GM12878 (cell line): ENCODE results near the gene RNPEP.

Experiments
- JUND ChIP-seq: IDR thresholded peaks from 2 replicates; pipeline ENCODE4 v1.6.1; 2012; ENCODE audit warnings: low read depth, mild to moderate bottlenecking, low read length, improper control_type of control experiment, moderate library complexity
- POLR2A ChIP-seq: IDR thresholded peaks from 2 replicates; pipeline ENCODE4 v1.6.1; 2011; ENCODE audit warnings: low read depth, mild to moderate bottlenecking, low read length
- RAD51 ChIP-seq: fragments of 450-650 bp; IDR thresholded peaks from 2 replicates; pipeline ENCODE4 v1.6.1; 2016; ENCODE audit warnings: moderate library complexity, mild to moderate bottlenecking, inconsistent platforms
- SMARCA5 ChIP-seq: fragments of 450-650 bp; IDR thresholded peaks from 2 replicates; pipeline ENCODE4 v1.6.1; 2017; ENCODE audit warnings: mild to moderate bottlenecking
- SMC3 ChIP-seq: IDR thresholded peaks from 2 replicates; pipeline ENCODE4 v1.6.1; 2011; ENCODE audit warnings: low read length, improper control_type of control experiment, borderline replicate concordance
- TARDBP ChIP-seq: IDR thresholded peaks from 2 replicates; pipeline ENCODE4 v1.6.1; 2016; ENCODE audit warnings: borderline replicate concordance
- ZNF274 ChIP-seq: IDR thresholded peaks from one replicate; pipeline ENCODE4 v1.8.0; 2011; ENCODE audit not compliant: insufficient read length, insufficient read depth
- TF ChIP-seq, protein P1 (sequence below), 3 experiments: IDR thresholded peaks in 2 of 3; conservative IDR thresholded peaks in 1 of 3; 2 replicates each; pipeline ENCODE4 v1.5.1; 2011; ENCODE audit warnings: low read depth in 3 of 3, low read length in 3 of 3, mild to moderate bottlenecking in 3 of 3, control low read depth in 2 of 3, moderate library complexity in 2 of 3, inconsistent platforms in 1 of 3, mixed read lengths in 1 of 3; ENCODE audit not compliant: control insufficient read depth in 2 of 3, insufficient read depth in 1 of 3; ENCODE audit errors: extremely low read depth in 1 of 3
- TF ChIP-seq, protein P2 (sequence below): IDR thresholded peaks from 2 replicates; pipeline ENCODE4 v1.6.1; 2012; ENCODE audit warnings: mild to moderate bottlenecking, low read depth, low read length
- TF ChIP-seq, protein P3 (sequence below): IDR thresholded peaks from 2 replicates; pipeline ENCODE4 v1.6.1; 2012; ENCODE audit warnings: low read depth, low read length, improper control_type of control experiment
- TF ChIP-seq, protein P4 (sequence below): fragments of 450-650 bp; IDR thresholded peaks from 2 replicates; pipeline ENCODE4 v1.6.1; 2016; ENCODE audit warnings: mild to moderate bottlenecking
- TF ChIP-seq, protein P5 (sequence below): IDR thresholded peaks from 2 replicates; pipeline ENCODE4 v1.6.1; 2011; ENCODE audit warnings: mild to moderate bottlenecking, low read depth, low read length, moderate library complexity; ENCODE audit not compliant: insufficient replicate concordance

DNA sequence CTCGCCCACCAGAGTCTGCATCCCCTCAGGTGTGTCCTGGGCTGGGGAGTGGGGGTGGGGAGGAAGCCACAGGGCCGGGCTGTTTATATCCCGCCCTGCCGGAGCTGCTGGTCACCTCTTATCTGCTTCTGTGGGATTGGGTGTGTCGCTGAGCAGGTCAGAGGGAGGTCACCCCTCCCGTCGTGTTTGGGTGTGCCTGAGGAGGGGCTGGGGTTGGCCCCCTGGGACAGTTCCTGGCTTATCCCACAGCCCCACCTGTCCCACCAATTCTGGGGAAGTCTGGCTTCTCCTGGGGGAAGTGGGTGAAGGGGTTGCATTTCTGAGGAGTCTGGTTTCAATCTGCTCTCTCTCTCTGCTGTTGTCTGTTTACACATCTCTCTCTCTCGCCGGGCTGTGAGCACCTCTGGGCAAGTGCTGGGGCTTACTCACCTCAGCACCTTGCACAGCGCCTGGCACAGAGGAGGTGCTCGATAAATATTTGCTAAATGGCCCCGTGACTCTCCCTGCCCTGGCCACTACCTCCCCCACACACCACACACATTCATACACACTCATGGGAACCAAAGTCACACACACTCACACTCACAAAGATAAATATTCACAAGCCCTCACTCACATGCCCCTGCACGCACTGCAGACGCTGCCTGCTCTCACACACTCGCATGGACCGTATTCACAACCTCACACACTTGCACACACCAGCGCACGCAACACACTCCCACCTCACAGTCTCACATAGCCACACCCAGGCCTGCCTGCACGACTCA is 36.2 kb downstream of the RNPEP start:
- TF ChIP-seq, protein P1, sequence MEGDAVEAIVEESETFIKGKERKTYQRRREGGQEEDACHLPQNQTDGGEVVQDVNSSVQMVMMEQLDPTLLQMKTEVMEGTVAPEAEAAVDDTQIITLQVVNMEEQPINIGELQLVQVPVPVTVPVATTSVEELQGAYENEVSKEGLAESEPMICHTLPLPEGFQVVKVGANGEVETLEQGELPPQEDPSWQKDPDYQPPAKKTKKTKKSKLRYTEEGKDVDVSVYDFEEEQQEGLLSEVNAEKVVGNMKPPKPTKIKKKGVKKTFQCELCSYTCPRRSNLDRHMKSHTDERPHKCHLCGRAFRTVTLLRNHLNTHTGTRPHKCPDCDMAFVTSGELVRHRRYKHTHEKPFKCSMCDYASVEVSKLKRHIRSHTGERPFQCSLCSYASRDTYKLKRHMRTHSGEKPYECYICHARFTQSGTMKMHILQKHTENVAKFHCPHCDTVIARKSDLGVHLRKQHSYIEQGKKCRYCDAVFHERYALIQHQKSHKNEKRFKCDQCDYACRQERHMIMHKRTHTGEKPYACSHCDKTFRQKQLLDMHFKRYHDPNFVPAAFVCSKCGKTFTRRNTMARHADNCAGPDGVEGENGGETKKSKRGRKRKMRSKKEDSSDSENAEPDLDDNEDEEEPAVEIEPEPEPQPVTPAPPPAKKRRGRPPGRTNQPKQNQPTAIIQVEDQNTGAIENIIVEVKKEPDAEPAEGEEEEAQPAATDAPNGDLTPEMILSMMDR (IDR thresholded peaks at IDR 0.05 in 2 of 3, conservative IDR thresholded peaks at IDR 0.05 in 1 of 3; ENCODE audit: control insufficient read depth in 2 of 3, extremely low read depth in 1 of 3, insufficient read depth in 1 of 3, low read depth in 3 of 3, low read length in 3 of 3): no peak
- TF ChIP-seq RAD51: no peak
- no peak for TF ChIP-seq TARDBP
- TF ChIP-seq, protein P2, sequence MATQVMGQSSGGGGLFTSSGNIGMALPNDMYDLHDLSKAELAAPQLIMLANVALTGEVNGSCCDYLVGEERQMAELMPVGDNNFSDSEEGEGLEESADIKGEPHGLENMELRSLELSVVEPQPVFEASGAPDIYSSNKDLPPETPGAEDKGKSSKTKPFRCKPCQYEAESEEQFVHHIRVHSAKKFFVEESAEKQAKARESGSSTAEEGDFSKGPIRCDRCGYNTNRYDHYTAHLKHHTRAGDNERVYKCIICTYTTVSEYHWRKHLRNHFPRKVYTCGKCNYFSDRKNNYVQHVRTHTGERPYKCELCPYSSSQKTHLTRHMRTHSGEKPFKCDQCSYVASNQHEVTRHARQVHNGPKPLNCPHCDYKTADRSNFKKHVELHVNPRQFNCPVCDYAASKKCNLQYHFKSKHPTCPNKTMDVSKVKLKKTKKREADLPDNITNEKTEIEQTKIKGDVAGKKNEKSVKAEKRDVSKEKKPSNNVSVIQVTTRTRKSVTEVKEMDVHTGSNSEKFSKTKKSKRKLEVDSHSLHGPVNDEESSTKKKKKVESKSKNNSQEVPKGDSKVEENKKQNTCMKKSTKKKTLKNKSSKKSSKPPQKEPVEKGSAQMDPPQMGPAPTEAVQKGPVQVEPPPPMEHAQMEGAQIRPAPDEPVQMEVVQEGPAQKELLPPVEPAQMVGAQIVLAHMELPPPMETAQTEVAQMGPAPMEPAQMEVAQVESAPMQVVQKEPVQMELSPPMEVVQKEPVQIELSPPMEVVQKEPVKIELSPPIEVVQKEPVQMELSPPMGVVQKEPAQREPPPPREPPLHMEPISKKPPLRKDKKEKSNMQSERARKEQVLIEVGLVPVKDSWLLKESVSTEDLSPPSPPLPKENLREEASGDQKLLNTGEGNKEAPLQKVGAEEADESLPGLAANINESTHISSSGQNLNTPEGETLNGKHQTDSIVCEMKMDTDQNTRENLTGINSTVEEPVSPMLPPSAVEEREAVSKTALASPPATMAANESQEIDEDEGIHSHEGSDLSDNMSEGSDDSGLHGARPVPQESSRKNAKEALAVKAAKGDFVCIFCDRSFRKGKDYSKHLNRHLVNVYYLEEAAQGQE: no peak
- no peak for TF ChIP-seq SMARCA5
- TF ChIP-seq, protein P3, sequence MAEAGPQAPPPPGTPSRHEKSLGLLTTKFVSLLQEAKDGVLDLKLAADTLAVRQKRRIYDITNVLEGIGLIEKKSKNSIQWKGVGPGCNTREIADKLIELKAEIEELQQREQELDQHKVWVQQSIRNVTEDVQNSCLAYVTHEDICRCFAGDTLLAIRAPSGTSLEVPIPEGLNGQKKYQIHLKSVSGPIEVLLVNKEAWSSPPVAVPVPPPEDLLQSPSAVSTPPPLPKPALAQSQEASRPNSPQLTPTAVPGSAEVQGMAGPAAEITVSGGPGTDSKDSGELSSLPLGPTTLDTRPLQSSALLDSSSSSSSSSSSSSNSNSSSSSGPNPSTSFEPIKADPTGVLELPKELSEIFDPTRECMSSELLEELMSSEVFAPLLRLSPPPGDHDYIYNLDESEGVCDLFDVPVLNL: no peak
- no peak for TF ChIP-seq ZNF274
- no peak for TF ChIP-seq JUND
- TF ChIP-seq, protein P4, sequence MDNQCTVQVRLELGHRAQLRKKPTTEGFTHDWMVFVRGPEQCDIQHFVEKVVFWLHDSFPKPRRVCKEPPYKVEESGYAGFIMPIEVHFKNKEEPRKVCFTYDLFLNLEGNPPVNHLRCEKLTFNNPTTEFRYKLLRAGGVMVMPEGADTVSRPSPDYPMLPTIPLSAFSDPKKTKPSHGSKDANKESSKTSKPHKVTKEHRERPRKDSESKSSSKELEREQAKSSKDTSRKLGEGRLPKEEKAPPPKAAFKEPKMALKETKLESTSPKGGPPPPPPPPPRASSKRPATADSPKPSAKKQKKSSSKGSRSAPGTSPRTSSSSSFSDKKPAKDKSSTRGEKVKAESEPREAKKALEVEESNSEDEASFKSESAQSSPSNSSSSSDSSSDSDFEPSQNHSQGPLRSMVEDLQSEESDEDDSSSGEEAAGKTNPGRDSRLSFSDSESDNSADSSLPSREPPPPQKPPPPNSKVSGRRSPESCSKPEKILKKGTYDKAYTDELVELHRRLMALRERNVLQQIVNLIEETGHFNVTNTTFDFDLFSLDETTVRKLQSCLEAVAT: no peak
- TF ChIP-seq, protein P5, sequence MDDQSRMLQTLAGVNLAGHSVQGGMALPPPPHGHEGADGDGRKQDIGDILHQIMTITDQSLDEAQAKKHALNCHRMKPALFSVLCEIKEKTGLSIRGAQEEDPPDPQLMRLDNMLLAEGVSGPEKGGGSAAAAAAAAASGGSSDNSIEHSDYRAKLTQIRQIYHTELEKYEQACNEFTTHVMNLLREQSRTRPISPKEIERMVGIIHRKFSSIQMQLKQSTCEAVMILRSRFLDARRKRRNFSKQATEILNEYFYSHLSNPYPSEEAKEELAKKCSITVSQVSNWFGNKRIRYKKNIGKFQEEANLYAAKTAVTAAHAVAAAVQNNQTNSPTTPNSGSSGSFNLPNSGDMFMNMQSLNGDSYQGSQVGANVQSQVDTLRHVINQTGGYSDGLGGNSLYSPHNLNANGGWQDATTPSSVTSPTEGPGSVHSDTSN: no peak
- TF ChIP-seq SMC3: no peak
- no peak for TF ChIP-seq POLR2A
